GM12864 (cell line): ENCODE results near the gene RGS4.

Experiments
- DNase-seq: peaks from one replicate; pipeline ENCODE4 v3.0.0-alpha.2; 2011; ENCODE audit warnings: low read depth
- H3K4me3 ChIP-seq: 2 replicates; pipeline ENCODE4 v1.5.1; 2011; ENCODE audit warnings: mild to moderate bottlenecking, low read depth, low read length, control low read depth
- TF ChIP-seq, protein P1 (sequence below): IDR thresholded peaks from 2 replicates; pipeline ENCODE4 v1.5.1; 2011; ENCODE audit warnings: low read depth, mild to moderate bottlenecking, moderate library complexity, low read length, control low read depth, inconsistent platforms; ENCODE audit errors: missing control alignments

RGS4 gene

GRCh38 chr1:163054181-163054591, 15.0 kb upstream of the RGS4 start:
- TF ChIP-seq, protein P1, sequence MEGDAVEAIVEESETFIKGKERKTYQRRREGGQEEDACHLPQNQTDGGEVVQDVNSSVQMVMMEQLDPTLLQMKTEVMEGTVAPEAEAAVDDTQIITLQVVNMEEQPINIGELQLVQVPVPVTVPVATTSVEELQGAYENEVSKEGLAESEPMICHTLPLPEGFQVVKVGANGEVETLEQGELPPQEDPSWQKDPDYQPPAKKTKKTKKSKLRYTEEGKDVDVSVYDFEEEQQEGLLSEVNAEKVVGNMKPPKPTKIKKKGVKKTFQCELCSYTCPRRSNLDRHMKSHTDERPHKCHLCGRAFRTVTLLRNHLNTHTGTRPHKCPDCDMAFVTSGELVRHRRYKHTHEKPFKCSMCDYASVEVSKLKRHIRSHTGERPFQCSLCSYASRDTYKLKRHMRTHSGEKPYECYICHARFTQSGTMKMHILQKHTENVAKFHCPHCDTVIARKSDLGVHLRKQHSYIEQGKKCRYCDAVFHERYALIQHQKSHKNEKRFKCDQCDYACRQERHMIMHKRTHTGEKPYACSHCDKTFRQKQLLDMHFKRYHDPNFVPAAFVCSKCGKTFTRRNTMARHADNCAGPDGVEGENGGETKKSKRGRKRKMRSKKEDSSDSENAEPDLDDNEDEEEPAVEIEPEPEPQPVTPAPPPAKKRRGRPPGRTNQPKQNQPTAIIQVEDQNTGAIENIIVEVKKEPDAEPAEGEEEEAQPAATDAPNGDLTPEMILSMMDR: no peak
- no peak for DNase-seq
- no peak overlapping the region for H3K4me3 ChIP-seq

GRCh38 chr1:163055005-163055404, 14.2 kb upstream of the RGS4 start:
- TF ChIP-seq, protein P1: no peak
- no peak for DNase-seq
- H3K4me3 ChIP-seq: no peak overlapping the region

GRCh38 chr1:163055531-163055930, 13.6 kb upstream of the RGS4 start:
- no peak for DNase-seq
- TF ChIP-seq, protein P1: no peak
- H3K4me3 ChIP-seq: no peak overlapping the region

DNA sequence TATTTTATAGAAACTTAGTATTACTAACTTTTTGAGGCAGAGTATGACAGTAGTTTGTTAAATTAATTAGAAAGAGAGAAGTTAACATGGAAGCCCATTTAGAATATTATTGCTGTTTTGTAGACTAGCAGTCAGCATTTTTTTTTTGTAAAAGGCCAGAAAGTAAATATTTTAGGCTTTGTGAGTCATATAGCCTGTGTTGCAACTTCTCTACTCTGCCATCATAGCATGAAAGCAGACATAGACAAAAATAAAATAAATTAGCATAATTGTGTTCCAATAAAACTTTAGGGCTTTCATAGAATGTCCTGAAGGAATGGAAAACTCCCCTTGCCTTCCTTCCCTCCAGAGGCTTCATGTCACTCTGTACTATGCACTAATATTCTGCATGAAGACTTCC, 12.3 kb upstream of the RGS4 start:
- no peak overlapping the region for H3K4me3 ChIP-seq
- TF ChIP-seq, protein P1: no peak
- no peak for DNase-seq

DNA sequence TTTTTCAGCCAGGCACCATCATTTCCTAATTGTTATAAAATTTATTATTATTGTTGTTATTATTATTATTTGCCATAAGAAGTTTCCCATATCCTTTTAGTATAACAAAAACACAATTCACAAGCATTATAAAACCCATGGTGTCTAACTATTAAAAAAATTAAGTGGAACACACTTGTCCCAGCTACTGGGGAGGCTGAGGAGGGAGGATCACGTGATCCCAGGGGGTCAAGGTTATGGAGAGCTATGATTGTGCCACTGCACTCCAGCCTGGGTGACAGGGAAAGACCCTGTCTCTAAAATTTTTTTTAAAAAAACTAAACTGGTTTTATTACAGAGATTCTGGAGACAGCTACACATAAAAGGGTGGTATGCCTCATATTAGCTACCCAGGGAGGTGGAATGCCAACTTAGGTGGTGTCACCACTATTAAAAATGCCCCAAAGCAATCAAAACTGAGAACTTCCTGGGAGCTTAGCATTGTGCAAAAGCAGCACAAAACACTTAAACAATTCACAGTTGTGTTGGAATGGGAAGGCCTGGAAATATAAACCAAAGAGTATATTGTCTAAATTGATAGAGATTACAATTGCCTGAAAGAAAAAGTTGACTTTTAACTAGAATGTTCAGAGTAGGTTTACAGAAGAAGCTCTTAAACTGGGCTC, 8.7 kb upstream of the RGS4 start:
- no peak overlapping the region for H3K4me3 ChIP-seq
- DNase-seq: no peak
- TF ChIP-seq, protein P1: no peak

DNA sequence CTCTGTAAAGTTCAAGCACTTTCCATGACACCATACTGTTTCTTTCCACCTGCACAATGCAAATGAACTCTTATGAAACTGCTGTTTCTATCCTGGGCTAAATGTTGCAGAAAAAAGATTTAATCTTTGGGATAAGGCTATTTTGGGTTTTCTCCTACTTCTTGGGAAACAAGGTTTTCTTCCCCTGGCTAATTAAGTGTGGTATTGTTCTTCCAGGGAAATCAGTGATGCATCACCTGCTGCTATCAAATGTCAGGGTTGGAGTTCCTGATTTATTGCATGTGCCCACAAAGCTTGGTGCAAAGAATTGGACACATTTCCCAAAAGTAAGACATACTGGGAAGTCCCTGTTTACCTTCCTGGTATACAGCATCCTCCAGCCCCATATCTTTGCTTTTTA, 6.0 kb upstream of the RGS4 start:
- no peak for DNase-seq
- H3K4me3 ChIP-seq: no peak overlapping the region
- TF ChIP-seq, protein P1: no peak

DNA sequence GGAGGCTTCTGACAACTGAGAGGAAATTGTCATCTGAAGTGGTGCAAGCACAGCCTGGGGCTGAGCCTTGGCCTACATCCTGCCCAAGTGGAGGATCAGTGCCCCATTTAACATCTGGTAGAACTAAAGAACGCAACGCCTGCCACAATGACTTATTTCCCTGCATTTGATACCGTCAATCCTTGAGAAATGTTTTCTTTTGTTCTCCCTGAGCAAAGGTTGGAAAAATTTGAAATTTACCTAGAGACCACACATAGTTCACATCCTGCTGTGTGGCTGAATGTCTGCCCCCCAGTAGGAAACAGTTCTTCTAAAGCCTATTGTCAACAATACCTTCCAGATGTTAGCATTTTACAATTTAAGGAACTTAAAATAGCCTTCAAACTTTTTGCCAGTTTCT, 5.6 kb upstream of the RGS4 start:
- DNase-seq: no peak
- TF ChIP-seq, protein P1: no peak
- no peak overlapping the region for H3K4me3 ChIP-seq
